ENCODE data around the gene APBA1.

APBA1 gene

GRCh38 chr9:69471433-69471832, 200.7 kb downstream of the APBA1 start:
- no peak for ATAC-seq
- no peak for TF ChIP-seq CSDC2 (CRISPR knock-in tag; IDR thresholded peaks at IDR 0.05)
- TF ChIP-seq SNAI2 (CRISPR knock-in tag; IDR thresholded peaks at IDR 0.05): no peak

GRCh38 chr9:69470186-69470977, 201.8 kb downstream of the APBA1 start:
- no peak for ATAC-seq
- TF ChIP-seq, protein P1, sequence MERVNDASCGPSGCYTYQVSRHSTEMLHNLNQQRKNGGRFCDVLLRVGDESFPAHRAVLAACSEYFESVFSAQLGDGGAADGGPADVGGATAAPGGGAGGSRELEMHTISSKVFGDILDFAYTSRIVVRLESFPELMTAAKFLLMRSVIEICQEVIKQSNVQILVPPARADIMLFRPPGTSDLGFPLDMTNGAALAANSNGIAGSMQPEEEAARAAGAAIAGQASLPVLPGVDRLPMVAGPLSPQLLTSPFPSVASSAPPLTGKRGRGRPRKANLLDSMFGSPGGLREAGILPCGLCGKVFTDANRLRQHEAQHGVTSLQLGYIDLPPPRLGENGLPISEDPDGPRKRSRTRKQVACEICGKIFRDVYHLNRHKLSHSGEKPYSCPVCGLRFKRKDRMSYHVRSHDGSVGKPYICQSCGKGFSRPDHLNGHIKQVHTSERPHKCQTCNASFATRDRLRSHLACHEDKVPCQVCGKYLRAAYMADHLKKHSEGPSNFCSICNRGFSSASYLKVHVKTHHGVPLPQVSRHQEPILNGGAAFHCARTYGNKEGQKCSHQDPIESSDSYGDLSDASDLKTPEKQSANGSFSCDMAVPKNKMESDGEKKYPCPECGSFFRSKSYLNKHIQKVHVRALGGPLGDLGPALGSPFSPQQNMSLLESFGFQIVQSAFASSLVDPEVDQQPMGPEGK (CRISPR knock-in tag; IDR thresholded peaks at IDR 0.05; ENCODE audit: borderline replicate concordance): no peak
- no peak for TF ChIP-seq TCF4 (CRISPR knock-in tag; IDR thresholded peaks at IDR 0.05; ENCODE audit: borderline replicate concordance)
- TF ChIP-seq GLIS3 (CRISPR knock-in tag; IDR thresholded peaks at IDR 0.05): no peak
- no peak for TF ChIP-seq ZFP30 (CRISPR knock-in tag; IDR thresholded peaks at IDR 0.05)
- no peak for TF ChIP-seq TOX (CRISPR knock-in tag; IDR thresholded peaks at IDR 0.05; ENCODE audit: borderline replicate concordance)
- no peak for TF ChIP-seq OSR1 (CRISPR knock-in tag; IDR thresholded peaks at IDR 0.05)
- no peak for TF ChIP-seq PPARA (CRISPR knock-in tag; IDR thresholded peaks at IDR 0.05; ENCODE audit: borderline replicate concordance)
- no peak for TF ChIP-seq ZFP3 (CRISPR knock-in tag; IDR thresholded peaks at IDR 0.05)
- TF ChIP-seq ARNTL (CRISPR knock-in tag; IDR thresholded peaks at IDR 0.05; ENCODE audit: borderline replicate concordance, low read depth): no peak
- no peak for TF ChIP-seq ZNF8 (CRISPR knock-in tag; IDR thresholded peaks at IDR 0.05)
- TF ChIP-seq ZNF565 (CRISPR knock-in tag; conservative IDR thresholded peaks at IDR 0.05; ENCODE audit: low read depth): no peak

DNA sequence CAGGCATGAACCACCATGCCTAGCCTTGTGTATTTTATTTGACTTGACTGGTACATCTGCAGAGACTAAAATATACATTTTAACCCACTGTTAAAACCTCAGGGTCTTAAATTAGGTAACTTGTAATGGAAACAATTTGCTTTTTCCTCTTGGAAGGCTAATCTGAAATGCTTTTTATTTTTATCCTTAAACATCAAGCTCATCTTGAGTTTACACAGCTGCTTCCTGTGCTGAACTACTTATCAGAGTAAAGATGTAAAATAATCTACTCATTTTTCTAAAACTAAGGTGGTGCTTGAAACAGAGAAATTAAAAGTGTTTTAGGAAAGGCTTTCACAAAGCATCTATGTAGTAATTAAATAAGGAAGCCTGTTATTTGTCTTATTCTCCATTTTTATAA, 203.0 kb downstream of the APBA1 start:
- TF ChIP-seq POU6F1 (CRISPR knock-in tag; IDR thresholded peaks at IDR 0.05; ENCODE audit: borderline replicate concordance, low read depth): no peak
- no peak for TF ChIP-seq ZFP30 (CRISPR knock-in tag; IDR thresholded peaks at IDR 0.05)
- ATAC-seq: no peak

- TF ChIP-seq, protein P1 (CRISPR knock-in tag; IDR thresholded peaks at IDR 0.05; ENCODE audit: borderline replicate concordance): no peak
- no peak for TF ChIP-seq ZFP30 (CRISPR knock-in tag; IDR thresholded peaks at IDR 0.05)
- TF ChIP-seq, protein P2, sequence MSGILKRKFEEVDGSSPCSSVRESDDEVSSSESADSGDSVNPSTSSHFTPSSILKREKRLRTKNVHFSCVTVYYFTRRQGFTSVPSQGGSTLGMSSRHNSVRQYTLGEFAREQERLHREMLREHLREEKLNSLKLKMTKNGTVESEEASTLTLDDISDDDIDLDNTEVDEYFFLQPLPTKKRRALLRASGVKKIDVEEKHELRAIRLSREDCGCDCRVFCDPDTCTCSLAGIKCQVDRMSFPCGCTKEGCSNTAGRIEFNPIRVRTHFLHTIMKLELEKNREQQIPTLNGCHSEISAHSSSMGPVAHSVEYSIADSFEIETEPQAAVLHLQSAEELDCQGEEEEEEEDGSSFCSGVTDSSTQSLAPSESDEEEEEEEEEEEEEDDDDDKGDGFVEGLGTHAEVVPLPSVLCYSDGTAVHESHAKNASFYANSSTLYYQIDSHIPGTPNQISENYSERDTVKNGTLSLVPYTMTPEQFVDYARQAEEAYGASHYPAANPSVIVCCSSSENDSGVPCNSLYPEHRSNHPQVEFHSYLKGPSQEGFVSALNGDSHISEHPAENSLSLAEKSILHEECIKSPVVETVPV (CRISPR knock-in tag; IDR thresholded peaks at IDR 0.05): no peak
- no peak for TF ChIP-seq OSR1 (CRISPR knock-in tag; IDR thresholded peaks at IDR 0.05)
- no peak for TF ChIP-seq SNAI2 (CRISPR knock-in tag; IDR thresholded peaks at IDR 0.05)
- no peak for TF ChIP-seq ESRRG (CRISPR knock-in tag; IDR thresholded peaks at IDR 0.05)
- no peak for TF ChIP-seq RARB (CRISPR knock-in tag; IDR thresholded peaks at IDR 0.05)
- no peak for TF ChIP-seq BACH2 (CRISPR knock-in tag; IDR thresholded peaks at IDR 0.05; ENCODE audit: borderline replicate concordance)
- TF ChIP-seq ZFP3 (CRISPR knock-in tag; IDR thresholded peaks at IDR 0.05): no peak
- no peak for TF ChIP-seq CSDC2 (CRISPR knock-in tag; IDR thresholded peaks at IDR 0.05)
- TF ChIP-seq, protein P3, sequence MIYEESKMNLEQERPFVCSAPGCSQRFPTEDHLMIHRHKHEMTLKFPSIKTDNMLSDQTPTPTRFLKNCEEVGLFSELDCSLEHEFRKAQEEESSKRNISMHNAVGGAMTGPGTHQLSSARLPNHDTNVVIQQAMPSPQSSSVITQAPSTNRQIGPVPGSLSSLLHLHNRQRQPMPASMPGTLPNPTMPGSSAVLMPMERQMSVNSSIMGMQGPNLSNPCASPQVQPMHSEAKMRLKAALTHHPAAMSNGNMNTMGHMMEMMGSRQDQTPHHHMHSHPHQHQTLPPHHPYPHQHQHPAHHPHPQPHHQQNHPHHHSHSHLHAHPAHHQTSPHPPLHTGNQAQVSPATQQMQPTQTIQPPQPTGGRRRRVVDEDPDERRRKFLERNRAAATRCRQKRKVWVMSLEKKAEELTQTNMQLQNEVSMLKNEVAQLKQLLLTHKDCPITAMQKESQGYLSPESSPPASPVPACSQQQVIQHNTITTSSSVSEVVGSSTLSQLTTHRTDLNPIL (CRISPR knock-in tag; IDR thresholded peaks at IDR 0.05; ENCODE audit: low read depth): no peak
- TF ChIP-seq ZNF70 (CRISPR knock-in tag; IDR thresholded peaks at IDR 0.05): no peak
- TF ChIP-seq ZNF8 (CRISPR knock-in tag; IDR thresholded peaks at IDR 0.05): no peak
- no peak for TF ChIP-seq ISL1 (CRISPR knock-in tag; IDR thresholded peaks at IDR 0.05)
- TF ChIP-seq GLIS3 (CRISPR knock-in tag; IDR thresholded peaks at IDR 0.05): no peak
- TF ChIP-seq TOX (CRISPR knock-in tag; IDR thresholded peaks at IDR 0.05; ENCODE audit: borderline replicate concordance): no peak
- TF ChIP-seq ARNTL (CRISPR knock-in tag; IDR thresholded peaks at IDR 0.05; ENCODE audit: borderline replicate concordance, low read depth): no peak
Measured at GRCh38 chr9:69468380-69468779, 203.8 kb downstream of the APBA1 start.

More at GRCh38 chr9:69468380-69468779, 203.8 kb downstream of the APBA1 start:
- ATAC-seq: no peak

Measured in SK-N-SH treated with all-trans-retinoic acid at 6 μM for 48 hours (cell line).